HG02884 (cell line): Measurements from ENCODE around the gene QKI.

Source experiments
- ATAC-seq: cut with Tn5 transposase; IDR thresholded peaks from one replicate; pipeline ENCODE4 v1.9.1; 2021; ENCODE audit warnings: mild to moderate bottlenecking, moderate library complexity; ENCODE audit not compliant: unreplicated experiment

The QKI gene

DNA sequence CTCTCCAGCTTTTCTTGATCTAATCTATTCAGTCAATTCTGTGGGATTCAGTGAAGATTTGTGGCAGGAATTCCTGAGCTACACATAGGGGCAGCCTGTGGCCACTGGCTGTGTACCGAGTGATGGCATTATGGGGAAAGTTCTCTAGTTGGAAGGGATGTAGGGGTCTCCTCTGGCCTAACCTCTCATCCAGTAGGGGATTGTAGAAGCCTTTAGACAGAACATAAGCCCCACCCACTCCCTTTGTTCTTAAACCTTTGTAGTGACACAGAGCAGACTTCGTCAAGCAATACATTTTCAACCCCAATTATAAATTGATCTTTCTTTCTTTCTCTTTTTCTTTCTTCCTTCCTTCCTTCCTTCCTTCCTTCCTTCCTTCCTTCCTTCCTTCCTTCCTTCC lies 188.9 kb downstream of the QKI start:
- no peak for ATAC-seq

DNA sequence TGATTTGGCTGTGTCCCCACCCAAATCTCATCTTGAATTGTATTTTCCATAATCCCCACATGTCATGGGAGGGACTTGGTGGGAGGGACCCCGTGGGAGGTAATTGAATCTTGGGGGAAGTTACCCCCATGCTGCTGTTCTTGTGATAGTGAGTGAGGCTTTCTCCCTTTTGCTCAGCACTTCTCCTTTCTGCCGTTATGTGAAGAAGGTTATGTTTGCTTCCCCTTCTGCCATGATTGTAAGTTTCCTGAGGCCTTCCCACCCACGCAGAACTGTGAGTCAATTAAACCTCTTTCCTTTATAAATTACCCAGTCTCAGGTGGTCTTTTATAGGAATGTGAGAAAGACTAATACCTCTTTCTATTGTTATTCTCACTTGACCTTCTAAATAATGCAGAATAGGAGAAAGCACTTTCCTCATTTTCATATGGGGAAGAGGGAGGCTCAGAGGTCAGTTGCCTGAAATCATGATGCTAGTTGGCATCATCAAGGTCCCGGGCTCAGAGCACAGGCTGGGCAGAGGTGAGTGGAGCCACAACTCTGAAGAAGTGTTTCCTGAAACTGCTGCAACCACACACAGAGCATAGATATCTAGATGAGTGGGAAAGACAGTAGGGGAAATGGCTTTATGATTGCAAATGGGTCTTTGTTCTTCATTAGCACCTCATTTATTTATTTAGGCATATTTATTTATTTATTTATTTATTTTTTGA lies 191.0 kb downstream of the QKI start:
- ATAC-seq = no peak

DNA sequence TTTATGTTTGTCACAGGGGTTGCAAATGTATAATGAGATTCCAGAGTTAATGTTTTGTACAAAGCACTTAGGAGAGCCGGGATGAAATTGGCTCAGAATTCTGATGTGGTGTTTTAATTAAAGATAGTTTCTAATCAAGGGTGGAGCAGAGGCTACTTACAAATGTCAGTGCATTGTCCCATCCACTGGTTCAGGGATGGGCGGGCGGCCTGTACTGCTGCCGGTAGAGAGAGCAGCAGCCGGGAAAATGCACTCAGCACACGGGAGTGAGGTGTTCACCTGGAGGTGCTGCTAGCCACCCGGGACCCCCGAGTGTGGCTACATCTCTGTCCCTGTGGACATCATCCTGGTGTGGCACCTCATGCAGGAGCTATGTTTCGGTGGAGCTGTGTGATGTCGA lies 193.3 kb downstream of the QKI start:
- no peak for ATAC-seq

GRCh38 chr6:163608204-163608644 lies 193.7 kb downstream of the QKI start:
- no peak for ATAC-seq

DNA sequence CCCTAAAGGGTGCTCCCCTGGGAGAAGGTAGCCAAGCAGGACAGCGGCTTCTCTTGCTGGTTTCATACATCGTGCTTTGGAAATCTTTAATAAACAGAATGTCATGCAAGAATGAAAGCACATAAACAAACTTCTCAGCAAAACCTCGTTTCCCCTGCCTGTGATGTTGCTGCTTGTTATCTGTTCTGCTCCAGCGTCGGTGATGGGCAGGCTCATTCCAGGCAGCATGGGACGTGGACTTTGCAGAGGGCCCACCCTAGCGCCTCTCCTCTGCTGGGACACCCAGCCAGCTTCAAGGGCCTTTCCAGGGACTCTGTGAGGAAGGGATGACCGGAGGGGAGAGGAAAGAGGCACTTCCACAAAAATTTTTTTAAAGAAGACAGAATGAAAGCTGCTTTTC lies 197.7 kb downstream of the QKI start:
- ATAC-seq = no peak

DNA sequence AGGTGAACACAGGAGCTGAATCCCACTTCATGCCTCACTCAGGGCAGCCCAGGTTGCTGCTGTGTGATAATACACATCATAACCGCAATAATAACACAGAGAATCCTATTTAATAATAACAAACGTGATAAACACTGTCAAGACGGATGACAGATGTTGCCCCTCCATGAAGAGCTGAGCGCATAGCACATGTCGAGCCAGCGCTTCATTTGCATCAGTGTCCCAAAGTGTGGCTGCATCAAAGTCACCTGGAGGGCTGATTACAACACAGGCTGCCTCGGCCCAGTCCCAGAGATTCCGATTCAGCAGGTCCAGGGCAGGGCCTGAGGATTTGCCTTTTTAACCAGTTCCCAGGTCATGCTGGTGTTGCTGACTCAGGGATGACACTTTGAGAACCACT lies 198.5 kb downstream of the QKI start:
- ATAC-seq = no peak

DNA sequence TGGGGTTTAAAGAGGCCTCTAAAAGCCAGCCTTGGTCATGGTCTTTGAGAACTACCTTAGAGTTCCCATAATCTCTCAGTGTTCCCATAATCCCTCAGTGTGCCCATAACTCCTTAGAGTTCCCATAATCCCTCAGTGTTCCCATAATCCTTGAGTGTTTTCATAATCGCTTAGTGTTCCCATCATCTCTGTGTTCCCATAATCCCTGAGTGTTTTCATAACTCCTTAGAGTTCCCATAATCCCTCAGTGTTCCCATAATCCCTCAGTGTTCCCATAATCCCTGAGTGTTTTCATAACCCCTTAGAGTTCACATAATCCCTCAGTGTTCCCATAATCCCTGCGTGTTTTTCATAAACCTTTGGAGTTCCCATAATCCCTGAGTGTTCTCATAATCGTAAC lies 199.2 kb downstream of the QKI start:
- no peak for ATAC-seq

DNA sequence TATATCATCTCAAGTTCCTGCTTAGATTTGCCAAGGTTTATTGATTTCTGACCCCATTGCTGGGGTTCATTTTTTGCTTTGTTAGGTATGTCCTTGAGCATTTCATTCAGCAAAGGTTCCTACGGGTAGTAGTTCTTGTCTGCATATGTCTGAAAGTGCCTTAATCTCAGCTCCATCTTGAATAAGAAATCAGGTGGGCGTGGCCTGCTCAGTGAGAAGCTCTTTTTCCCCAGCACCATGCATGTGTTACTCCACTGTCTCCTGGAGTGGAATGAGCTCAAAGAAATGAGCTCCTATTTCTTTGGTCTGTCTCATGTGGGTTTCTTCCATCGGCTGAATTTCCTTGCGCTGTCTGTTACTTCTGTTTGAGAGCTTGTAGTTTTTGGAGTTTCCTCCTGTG lies 201.9 kb downstream of the QKI start:
- ATAC-seq = no peak

GRCh38 chr6:163617549-163617948 lies 203.0 kb downstream of the QKI start:
- ATAC-seq = no peak

DNA sequence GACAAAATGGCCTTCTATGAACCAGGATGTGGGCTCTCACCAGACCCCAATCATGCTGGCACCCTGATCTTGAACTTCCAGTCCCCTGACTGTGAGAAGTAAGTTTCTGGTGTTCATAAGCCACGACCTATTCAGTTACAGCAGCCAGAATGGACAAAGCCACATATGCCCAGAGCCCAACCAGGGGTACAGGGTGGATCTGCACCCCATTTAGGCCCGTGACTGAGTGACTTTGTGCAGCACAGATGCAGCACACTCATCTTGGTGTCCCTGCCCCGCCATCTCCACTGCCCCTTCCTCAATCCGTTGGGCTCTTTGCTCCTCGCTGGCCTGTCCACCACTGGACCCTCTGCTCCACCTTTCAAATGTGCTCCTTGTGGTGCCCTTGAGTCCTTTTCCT lies 205.6 kb downstream of the QKI start:
- ATAC-seq = no peak

- no peak for ATAC-seq
These were observed 206.3 kb downstream of the QKI start for GRCh38 chr6:163620670-163621330.

DNA sequence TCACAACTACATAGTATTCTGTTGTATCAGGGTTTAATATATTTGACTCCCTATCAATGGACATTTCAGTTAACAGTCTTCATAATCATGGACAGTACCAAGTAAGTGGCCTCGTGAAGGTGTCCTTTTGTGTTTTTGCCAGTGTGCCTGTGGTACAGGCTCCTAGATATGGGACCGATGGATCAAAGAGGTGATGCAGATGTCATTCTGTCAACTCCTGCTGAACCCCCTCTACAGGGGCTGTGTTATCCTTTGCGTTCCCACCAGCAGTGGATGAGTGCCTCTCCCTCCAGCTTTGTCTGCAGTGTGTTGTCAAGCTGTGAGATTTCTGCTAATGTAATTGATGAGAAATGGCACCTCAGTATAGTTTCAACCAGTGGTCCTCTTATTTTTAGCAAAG lies 210.7 kb downstream of the QKI start:
- ATAC-seq = no peak

GRCh38 chr6:163626073-163626867 lies 211.8 kb downstream of the QKI start:
- no peak for ATAC-seq

GRCh38 chr6:163627274-163628062 lies 212.9 kb downstream of the QKI start:
- ATAC-seq = peak; percentile 62
